PC-9 (cell line): ENCODE data around the gene ATP11A. TPM values are rescaled to one million over a fixed set of nuclear protein-coding genes. Genes with fewer than 3 reads are reported as not detected.

ENCODE experiments used
- BruUV-seq: library from RNA; stranded (reverse); fragments of 400-500 nt; replicated peaks from 2 replicates; lab custom pipeline; 2021; lab: Mats Ljungman, UMichigan
- CTCF ChIA-PET: fragments of 300-600 bp; sonication (Branson Sonifier 250); formaldehyde crosslinking; loops from one replicate; lab custom pipeline; 2022; ENCODE audit warnings: antibody characterized with exemption; lab: Charles Lee
- POLR2A ChIA-PET: fragments of 300-600 bp; sonication (Branson Sonifier 250); formaldehyde crosslinking; loops from one replicate; lab custom pipeline; 2022; ENCODE audit warnings: antibody characterized with exemption; ENCODE audit not compliant: unreplicated experiment; lab: Charles Lee
- DNase-seq, 2 experiments: peaks; one replicate each; pipeline versions ENCODE4 v3.0.0 to v3.0.0-alpha.2; 2015 to 2022; ENCODE audit warnings: mixed read lengths in 1 of 2
- H2AFZ ChIP-seq: fragments of 200-600 bp; sonication (generic); 2 replicates; pipeline ENCODE4 v1.8.1; 2017; ENCODE audit warnings: antibody characterized with exemption
- H3F3A ChIP-seq: fragments of 200-600 bp; sonication (generic); 2 replicates; pipeline ENCODE4 v1.8.1; 2017; ENCODE audit warnings: antibody characterized with exemption, mild to moderate bottlenecking, low read depth; ENCODE audit not compliant: insufficient read depth
- H3K27ac ChIP-seq: fragments of 200-600 bp; sonication (generic); 2 replicates; pipeline ENCODE4 v1.6.1; 2016; ENCODE audit warnings: mixed run types
- H3K27me3 ChIP-seq: fragments of 200-600 bp; sonication (generic); 2 replicates; pipeline ENCODE4 v1.6.1; 2016; ENCODE audit warnings: low read depth, mixed run types; ENCODE audit not compliant: insufficient read depth
- H3K36me3 ChIP-seq: fragments of 200-600 bp; sonication (generic); 2 replicates; pipeline ENCODE4 v1.6.1; 2016; ENCODE audit warnings: low read depth, mixed run types
- H3K4me1 ChIP-seq: fragments of 200-600 bp; sonication (generic); replicated peaks from 2 replicates; pipeline ENCODE4 v1.6.1; 2016; ENCODE audit warnings: mixed run types; ENCODE audit not compliant: insufficient read depth
- H3K4me2 ChIP-seq: fragments of 200-600 bp; sonication (generic); 2 replicates; pipeline ENCODE4 v1.6.1; 2017; ENCODE audit warnings: mixed run types
- H3K4me3 ChIP-seq: fragments of 200-600 bp; sonication (generic); 2 replicates; pipeline ENCODE4 v1.6.1; 2016; ENCODE audit warnings: mixed run types
- H3K79me2 ChIP-seq: fragments of 200-600 bp; sonication (generic); 2 replicates; pipeline ENCODE4 v1.6.1; 2017; ENCODE audit warnings: low read depth, mixed run types
- H3K9me2 ChIP-seq: fragments of 200-600 bp; sonication (generic); 2 replicates; pipeline ENCODE4 v1.8.1; 2017; ENCODE audit warnings: mild to moderate bottlenecking; ENCODE audit not compliant: insufficient read depth
- H3K9me3 ChIP-seq: fragments of 200-600 bp; sonication (generic); 2 replicates; pipeline ENCODE4 v1.8.1; 2016; ENCODE audit warnings: low read depth; ENCODE audit not compliant: insufficient read depth
- H4K20me1 ChIP-seq: fragments of 200-600 bp; sonication (generic); 2 replicates; pipeline ENCODE4 v1.8.1; 2017; ENCODE audit not compliant: insufficient read depth
- CTCF ChIP-seq: fragments of 200-600 bp; sonication (generic); conservative IDR thresholded peaks from 2 replicates; pipeline ENCODE4 v1.6.1; 2017; ENCODE audit warnings: mixed run types, antibody characterized with exemption, mild to moderate bottlenecking, moderate library complexity
- EZH2 ChIP-seq: fragments of 200-600 bp; sonication (generic); IDR thresholded peaks from 2 replicates; pipeline ENCODE4 v1.8.0; 2017; ENCODE audit warnings: antibody characterized with exemption, low read depth
- intact Hi-C: fragments of 100-400 bp; cut with micrococcal nuclease; formaldehyde crosslinking; loops from one replicate; pipeline ENCODE4 v1.10.0; 2022; ENCODE audit not compliant: unreplicated experiment
- total RNA-seq: library from RNA; stranded (reverse); gene quantifications from 2 replicates; pipeline ENCODE4 v1.2.3, GENCODE V29; 2021

ATP11A gene
- total RNA-seq, 1 experiment from 2014 or later, result 92.2 TPM

GRCh38 chr13:112750570-112750969, 60.7 kb downstream of the ATP11A start:
- no peaks in the 10 kb centered on the region for H3K36me3 ChIP-seq
- POLR2A ChIA-PET, result no interaction called here
- H3K4me2 ChIP-seq, result no peak overlapping the region
- no TSS peak for BruUV-seq
- no peaks in the 10 kb centered on the region for H3K27me3 ChIP-seq
- CTCF ChIA-PET, result no interaction called here
- 0 out of 2 replicates have a peak, but pooled peaks cover 6% of the 10 kb centered on the region for H3F3A ChIP-seq
- no peak overlapping the region for H3K27ac ChIP-seq
- no peaks in the 10 kb centered on the region for H3K4me1 ChIP-seq
- TF ChIP-seq EZH2, result no peak
- no peak for TF ChIP-seq CTCF
- H3K79me2 ChIP-seq, result peaks cover 72% of the 10 kb centered on the region
- H3K9me3 ChIP-seq, result no peaks in the 10 kb centered on the region
- no peak for DNase-seq
- H2AFZ ChIP-seq, result no peak overlapping the region
- peaks cover 40% of the 10 kb centered on the region for H4K20me1 ChIP-seq
- H3K9me2 ChIP-seq, result no peaks in the 10 kb centered on the region
- H3K4me3 ChIP-seq, result no peak overlapping the region
- intact Hi-C loops, result no loop called here

GRCh38 chr13:112751617-112752016, 61.8 kb downstream of the ATP11A start:
- no TSS peak for BruUV-seq
- H3K4me3 ChIP-seq, result no peak overlapping the region
- no peaks in the 10 kb centered on the region for H3K9me3 ChIP-seq
- TF ChIP-seq CTCF (no peak), EZH2 (no peak)
- no peak overlapping the region for H3K27ac ChIP-seq
- H3F3A ChIP-seq, result 0 out of 2 replicates have a peak, but pooled peaks cover 6% of the 10 kb centered on the region
- H3K27me3 ChIP-seq, result no peaks in the 10 kb centered on the region
- H3K9me2 ChIP-seq, result no peaks in the 10 kb centered on the region
- ChIA-PET CTCF (no interaction called here), POLR2A (no interaction called here)
- peaks cover 38% of the 10 kb centered on the region for H4K20me1 ChIP-seq
- H2AFZ ChIP-seq, result no peak overlapping the region
- H3K4me2 ChIP-seq, result no peak overlapping the region
- H3K79me2 ChIP-seq, result peaks cover 61% of the 10 kb centered on the region
- no peak for DNase-seq
- H3K4me1 ChIP-seq, result no peaks in the 10 kb centered on the region
- H3K36me3 ChIP-seq, result no peaks in the 10 kb centered on the region
- intact Hi-C loops, result no loop called here

- H3K27ac ChIP-seq, result no peak overlapping the region
- peaks cover 32% of the 10 kb centered on the region for H4K20me1 ChIP-seq
- no peak overlapping the region for H2AFZ ChIP-seq
- no peaks in the 10 kb centered on the region for H3K27me3 ChIP-seq
- TF ChIP-seq CTCF (no peak), EZH2 (no peak)
- DNase-seq, result no peak
- intact Hi-C loops, result no loop called here
- no peak overlapping the region for H3K4me3 ChIP-seq
- H3K4me2 ChIP-seq, result no peak overlapping the region
- H3F3A ChIP-seq, result 0 out of 2 replicates have a peak, but pooled peaks cover 6% of the 10 kb centered on the region
- no peaks in the 10 kb centered on the region for H3K4me1 ChIP-seq
- CTCF ChIA-PET, result no interaction called here
- peaks cover 55% of the 10 kb centered on the region for H3K79me2 ChIP-seq
- no TSS peak for BruUV-seq
- no peaks in the 10 kb centered on the region for H3K36me3 ChIP-seq
- H3K9me2 ChIP-seq, result no peaks in the 10 kb centered on the region
- POLR2A ChIA-PET, result no interaction called here
- no peaks in the 10 kb centered on the region for H3K9me3 ChIP-seq
Measured at GRCh38 chr13:112752211-112752610, 62.4 kb downstream of the ATP11A start.
